Measurements from ENCODE around the gene TP53TG5. TPM values are rescaled to one million over a fixed set of nuclear protein-coding genes. Genes with fewer than 3 reads are reported as not detected.

TP53TG5 gene
- total RNA-seq, 1 experiment from 2014 or later, result 0.85 TPM

GRCh38 chr20:45328451-45328850 lies 49.7 kb downstream of the TP53TG5 start (continued):
- TF ChIP-seq ZNF532 (CRISPR knock-in tag; IDR thresholded peaks at IDR 0.05; ENCODE audit: borderline replicate concordance), result no peak
- TF ChIP-seq SP1 (CRISPR knock-in tag; conservative IDR thresholded peaks at IDR 0.05), result no peak

GRCh38 chr20:45325371-45325770 lies 52.8 kb downstream of the TP53TG5 start:
- ChIA-PET CTCF (interaction anchor here (1.0 to 3.4 kb wide), 3 partner anchors 13 to 111 kb away, joined by 3 to 14 read pairs (median 8); partner anchors contain the start of gene SYS1), POLR2A (no interaction called here)
- H3K4me3 Mint-ChIP-seq, result no peak overlapping the region
- DNase-seq (ENCODE audit: low spot score) (no peak), ATAC-seq (peak; percentile 46)
- H3K9me3 Mint-ChIP-seq, result no peaks in the 10 kb centered on the region
- H3K36me3 Mint-ChIP-seq, result peaks cover 17% of the 10 kb centered on the region
- no peaks in the 10 kb centered on the region for H3K27me3 Mint-ChIP-seq (ENCODE audit: low read depth)
- TF ChIP-seq ZNF219 (CRISPR knock-in tag; IDR thresholded peaks at IDR 0.05; ENCODE audit: borderline replicate concordance), result no peak
- TF ChIP-seq ATF2 (CRISPR knock-in tag; IDR thresholded peaks at IDR 0.05; ENCODE audit: borderline replicate concordance, low read depth), result no peak
- TF ChIP-seq ELF4 (CRISPR knock-in tag; IDR thresholded peaks at IDR 0.05; ENCODE audit: low read depth), result no peak
- peaks cover 2% of the 10 kb centered on the region; the same call in 1 of the 2 replicates for H3K4me1 Mint-ChIP-seq
- H3K27ac Mint-ChIP-seq, result no peak overlapping the region; the same call in 1 of the 2 replicates

GRCh38 chr20:45323731-45324130 lies 54.4 kb downstream of the TP53TG5 start:
- Mint-ChIP-seq H3K4me3 (no peak overlapping the region), H3K4me1 (peaks cover 2% of the 10 kb centered on the region; the same call in 1 of the 2 replicates), H3K36me3 (peaks cover 5% of the 10 kb centered on the region), H3K9me3 (no peaks in the 10 kb centered on the region), H3K27me3 (ENCODE audit: low read depth) (no peaks in the 10 kb centered on the region), H3K27ac (no peak overlapping the region)
- POLR2A ChIA-PET, result interaction anchor here (1.3 to 1.4 kb wide), 2 partner anchors 18 to 113 kb away, joined by 4 to 6 read pairs; no protein-coding TSS in a partner anchor
- CTCF ChIA-PET, result interaction anchor here (0.6 to 4.5 kb wide), 25 partner anchors 12 to 460 kb away, joined by 3 to 74 read pairs (median 5); partner anchors contain the start of genes DBNDD2, MATN4, SDC4 and SYS1
- ATAC-seq (no peak), DNase-seq (ENCODE audit: low spot score) (no peak)
- TF ChIP-seq ZNF219 (CRISPR knock-in tag; IDR thresholded peaks at IDR 0.05; ENCODE audit: borderline replicate concordance), result no peak
- no peak for TF ChIP-seq ZBTB21 (CRISPR knock-in tag; IDR thresholded peaks at IDR 0.05; ENCODE audit: borderline replicate concordance)
- no peak for TF ChIP-seq NFATC4 (CRISPR knock-in tag; IDR thresholded peaks at IDR 0.05)
- no peak for TF ChIP-seq IRF2 (CRISPR knock-in tag; IDR thresholded peaks at IDR 0.05; ENCODE audit: borderline replicate concordance, low read depth)
- no peak for TF ChIP-seq ZNF138 (CRISPR knock-in tag; conservative IDR thresholded peaks at IDR 0.05)
- TF ChIP-seq OVOL2 (CRISPR knock-in tag; IDR thresholded peaks at IDR 0.05; ENCODE audit: borderline replicate concordance), result no peak
- no peak for TF ChIP-seq ZNF416 (CRISPR knock-in tag; IDR thresholded peaks at IDR 0.05)
- no peak for TF ChIP-seq ZNF317 (CRISPR knock-in tag; IDR thresholded peaks at IDR 0.05; ENCODE audit: borderline replicate concordance, low read depth)
- no peak for TF ChIP-seq ERG (CRISPR knock-in tag; IDR thresholded peaks at IDR 0.05)
- TF ChIP-seq ZNF396 (CRISPR knock-in tag; IDR thresholded peaks at IDR 0.05; ENCODE audit: borderline replicate concordance), result no peak
- TF ChIP-seq ZSCAN18 (CRISPR knock-in tag; IDR thresholded peaks at IDR 0.05), result no peak
- TF ChIP-seq ZNF423 (CRISPR knock-in tag; IDR thresholded peaks at IDR 0.05), result no peak
- TF ChIP-seq ZNF121 (CRISPR knock-in tag; IDR thresholded peaks at IDR 0.05), result no peak
- TF ChIP-seq KAT7 (CRISPR knock-in tag; IDR thresholded peaks at IDR 0.05; ENCODE audit: borderline replicate concordance), result no peak
- no peak for TF ChIP-seq ZNF232 (CRISPR knock-in tag; IDR thresholded peaks at IDR 0.05)
- no peak for TF ChIP-seq JAZF1 (CRISPR knock-in tag; IDR thresholded peaks at IDR 0.05)
- TF ChIP-seq RORB (CRISPR knock-in tag; IDR thresholded peaks at IDR 0.05), result no peak
